Activated CD4-positive, alpha-beta memory T cell treated with anti-CD3 and anti-CD28 coated beads, Interleukin-2, amount 10 ng/mL, durations not matched to agents 7 days and 5 days (primary cell): ENCODE data around the gene SH3RF3. TPM values are rescaled to one million over a fixed set of nuclear protein-coding genes. Genes with fewer than 3 reads are reported as not detected.

Experiments
- CTCF ChIA-PET: fragments of 350-600 bp; sonication (Branson Sonifier 250); formaldehyde crosslinking; loops from one replicate; lab custom pipeline; 2021; ENCODE audit warnings: antibody characterized with exemption, inconsistent platforms; lab: Charles Lee
- POLR2A ChIA-PET: fragments of 350-600 bp; sonication (Branson Sonifier 250); formaldehyde crosslinking; loops from one replicate; lab custom pipeline; 2021; ENCODE audit warnings: antibody characterized with exemption; lab: Charles Lee
- DNase-seq: peaks from one replicate; pipeline ENCODE4 v3.0.0-alpha.2; 2020
- H3K27ac Mint-ChIP-seq: one replicate; pipeline ENCODE4 v1.8.0; 2021; ENCODE audit warnings: mild to moderate bottlenecking, mixed read lengths
- H3K27me3 Mint-ChIP-seq: one replicate; pipeline ENCODE4 v1.8.0; 2021; ENCODE audit warnings: mixed read lengths
- H3K36me3 Mint-ChIP-seq: one replicate; pipeline ENCODE4 v1.8.0; 2021; ENCODE audit warnings: low read depth, mixed read lengths
- H3K4me1 Mint-ChIP-seq: one replicate; pipeline ENCODE4 v1.8.0; 2021; ENCODE audit warnings: mixed read lengths
- H3K4me3 Mint-ChIP-seq: one replicate; pipeline ENCODE4 v1.8.0; 2021; ENCODE audit warnings: mild to moderate bottlenecking, mixed read lengths
- H3K9me3 Mint-ChIP-seq: one replicate; pipeline ENCODE4 v1.8.0; 2021; ENCODE audit warnings: mixed read lengths
- total RNA-seq, 2 experiments: library from RNA; stranded (reverse); gene quantifications; one replicate each; pipeline ENCODE4 v1.2.3, GENCODE V29; 2021

Gene SH3RF3
- total RNA-seq, 2 experiments from 2014 or later, result 0.23 to 0.45 TPM

DNA sequence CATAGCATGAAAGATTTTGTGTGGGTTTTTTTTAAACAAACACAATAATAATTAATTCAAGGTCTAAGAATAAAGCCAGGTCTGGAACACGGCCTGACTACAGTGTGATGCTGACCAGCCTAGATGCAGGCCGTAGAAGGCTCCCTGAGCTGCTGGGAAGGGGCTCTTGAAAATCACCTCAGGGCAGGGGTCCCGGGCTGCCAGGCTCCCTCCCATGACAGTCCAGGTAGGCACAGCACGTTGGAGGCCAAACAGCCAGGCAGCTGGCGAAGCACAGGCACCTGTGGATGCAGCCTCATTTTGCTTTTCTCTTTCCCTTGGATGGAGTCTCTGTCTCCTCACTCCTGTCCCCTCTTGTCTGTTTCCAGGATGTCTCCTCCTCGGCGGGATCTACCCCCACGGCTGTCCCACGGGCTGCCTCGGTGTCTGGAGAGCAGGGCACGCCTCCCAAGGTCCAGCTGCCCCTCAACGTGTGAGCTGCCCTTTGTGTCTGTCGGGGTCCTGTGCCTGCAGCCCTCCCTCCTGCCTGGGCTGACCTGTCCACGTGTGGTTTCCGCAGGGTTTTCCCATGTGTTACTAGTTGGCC, 290.3 kb downstream of the SH3RF3 start:
- ChIA-PET CTCF (no interaction called here), POLR2A (no interaction called here)
- Mint-ChIP-seq H3K27me3 (no peaks in the 10 kb centered on the region), H3K27ac (no peak overlapping the region), H3K4me1 (no peaks in the 10 kb centered on the region), H3K9me3 (no peaks in the 10 kb centered on the region), H3K36me3 (no peaks in the 10 kb centered on the region), H3K4me3 (no peak overlapping the region)
- DNase-seq, result no peak

DNA sequence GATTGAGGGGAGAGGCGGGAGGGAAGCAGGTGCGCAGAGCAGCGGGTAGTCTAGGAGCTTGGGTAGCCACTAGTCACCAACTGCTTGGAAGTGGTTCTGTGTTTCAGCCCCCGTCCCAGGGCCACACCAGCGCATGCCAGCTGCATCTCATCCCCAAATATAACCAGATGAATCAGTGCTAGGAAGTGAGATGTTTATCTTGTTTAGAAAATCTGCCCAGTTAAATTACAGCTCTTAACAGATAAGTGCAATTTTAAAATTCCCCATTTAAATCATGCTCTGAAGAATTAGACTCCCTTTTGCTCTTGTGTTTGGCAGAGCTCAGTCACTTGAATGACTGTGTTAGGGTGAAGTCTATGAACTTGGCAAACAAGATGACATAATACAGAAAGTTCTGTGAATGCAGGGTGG, 291.0 kb downstream of the SH3RF3 start:
- ChIA-PET POLR2A (no interaction called here), CTCF (no interaction called here)
- Mint-ChIP-seq H3K36me3 (no peaks in the 10 kb centered on the region), H3K27ac (no peak overlapping the region), H3K27me3 (no peaks in the 10 kb centered on the region), H3K9me3 (no peaks in the 10 kb centered on the region), H3K4me1 (no peaks in the 10 kb centered on the region), H3K4me3 (no peak overlapping the region)
- DNase-seq, result no peak

DNA sequence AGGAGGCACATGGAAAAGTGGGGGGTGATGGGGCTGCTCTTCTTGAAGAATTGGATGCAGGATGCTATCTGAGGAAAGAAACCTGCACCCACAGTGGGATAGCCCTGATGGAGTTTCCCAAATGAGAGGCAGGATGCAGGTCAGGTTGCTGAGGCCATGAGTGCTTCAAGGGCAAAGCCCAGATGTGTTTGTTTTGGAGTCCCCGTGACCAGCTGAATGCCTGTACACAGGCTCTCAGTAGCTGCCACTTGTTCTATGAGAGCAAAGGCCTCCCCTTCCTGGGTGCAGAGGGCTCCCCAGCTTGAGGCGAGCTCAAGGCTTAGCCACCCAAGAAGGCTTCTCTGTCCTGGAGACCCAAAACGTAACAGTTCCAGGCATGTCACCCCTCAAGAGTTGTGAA, 292.1 kb downstream of the SH3RF3 start:
- H3K4me3 Mint-ChIP-seq, result no peak overlapping the region
- no peak overlapping the region for H3K27ac Mint-ChIP-seq
- ChIA-PET POLR2A (no interaction called here), CTCF (no interaction called here)
- no peaks in the 10 kb centered on the region for H3K36me3 Mint-ChIP-seq
- DNase-seq, result no peak
- peaks cover 1% of the 10 kb centered on the region for H3K27me3 Mint-ChIP-seq
- no peaks in the 10 kb centered on the region for H3K4me1 Mint-ChIP-seq
- no peaks in the 10 kb centered on the region for H3K9me3 Mint-ChIP-seq

DNA sequence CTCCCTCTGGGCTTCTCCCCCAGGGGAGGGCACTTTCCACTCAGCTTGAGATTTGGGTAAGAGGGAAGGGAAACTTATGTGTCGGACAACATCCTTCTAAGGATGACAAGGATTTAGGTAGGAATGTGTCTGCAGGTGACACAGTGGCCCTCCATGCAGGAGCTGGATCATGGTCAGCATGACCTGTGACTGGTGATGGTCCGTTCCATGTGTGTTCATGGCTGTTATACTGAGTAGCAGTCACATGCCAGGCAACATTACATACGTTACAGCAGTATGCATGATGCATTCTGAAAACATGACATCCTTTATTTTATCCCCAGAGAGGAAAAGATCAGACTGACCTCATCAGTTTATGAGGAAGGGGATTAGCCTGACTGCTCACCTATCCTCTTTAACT, 292.6 kb downstream of the SH3RF3 start:
- POLR2A ChIA-PET, result no interaction called here
- H3K27me3 Mint-ChIP-seq, result peaks cover 6% of the 10 kb centered on the region
- H3K9me3 Mint-ChIP-seq, result no peaks in the 10 kb centered on the region
- no peaks in the 10 kb centered on the region for H3K4me1 Mint-ChIP-seq
- DNase-seq, result no peak
- H3K4me3 Mint-ChIP-seq, result no peak overlapping the region
- H3K36me3 Mint-ChIP-seq, result no peaks in the 10 kb centered on the region
- CTCF ChIA-PET, result no interaction called here
- no peak overlapping the region for H3K27ac Mint-ChIP-seq

DNA sequence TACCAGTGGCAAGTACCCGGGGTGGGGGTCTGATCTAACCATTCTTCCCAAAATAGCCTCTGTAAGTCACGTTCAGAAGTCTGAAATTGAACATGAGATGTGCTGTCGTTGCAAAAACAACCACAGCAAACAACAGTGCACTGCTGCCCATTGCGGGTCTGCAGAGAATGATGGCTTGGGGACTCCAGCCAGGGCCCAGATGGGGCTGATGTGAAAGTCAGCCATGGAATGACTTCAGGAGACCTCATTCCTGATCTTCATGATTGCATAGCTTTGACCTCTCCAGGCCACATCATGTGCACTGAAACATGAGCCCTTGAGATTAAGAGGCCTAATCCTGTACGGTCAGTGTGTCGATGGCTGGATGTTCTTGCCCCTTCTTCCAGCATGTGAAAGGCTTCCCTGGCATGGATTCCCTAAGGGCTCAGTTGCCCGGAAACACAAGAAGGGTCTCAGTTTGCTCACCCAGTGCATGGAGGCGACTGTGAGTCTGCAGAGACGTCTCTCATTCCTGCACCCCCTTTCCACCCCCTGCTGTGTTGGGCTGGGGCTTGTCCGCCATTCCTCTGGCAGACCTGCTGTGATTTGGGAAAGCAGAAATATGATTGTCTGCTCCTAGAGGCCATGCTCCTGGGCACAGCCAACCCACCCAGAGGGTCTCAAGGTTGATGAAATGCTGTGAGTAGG, 293.2 kb downstream of the SH3RF3 start:
- no peak overlapping the region for H3K27ac Mint-ChIP-seq
- H3K9me3 Mint-ChIP-seq, result no peaks in the 10 kb centered on the region
- CTCF ChIA-PET, result no interaction called here
- DNase-seq, result no peak
- H3K36me3 Mint-ChIP-seq, result no peaks in the 10 kb centered on the region
- no peak overlapping the region for H3K4me3 Mint-ChIP-seq
- H3K4me1 Mint-ChIP-seq, result no peaks in the 10 kb centered on the region
- H3K27me3 Mint-ChIP-seq, result peaks cover 6% of the 10 kb centered on the region
- POLR2A ChIA-PET, result no interaction called here

DNA sequence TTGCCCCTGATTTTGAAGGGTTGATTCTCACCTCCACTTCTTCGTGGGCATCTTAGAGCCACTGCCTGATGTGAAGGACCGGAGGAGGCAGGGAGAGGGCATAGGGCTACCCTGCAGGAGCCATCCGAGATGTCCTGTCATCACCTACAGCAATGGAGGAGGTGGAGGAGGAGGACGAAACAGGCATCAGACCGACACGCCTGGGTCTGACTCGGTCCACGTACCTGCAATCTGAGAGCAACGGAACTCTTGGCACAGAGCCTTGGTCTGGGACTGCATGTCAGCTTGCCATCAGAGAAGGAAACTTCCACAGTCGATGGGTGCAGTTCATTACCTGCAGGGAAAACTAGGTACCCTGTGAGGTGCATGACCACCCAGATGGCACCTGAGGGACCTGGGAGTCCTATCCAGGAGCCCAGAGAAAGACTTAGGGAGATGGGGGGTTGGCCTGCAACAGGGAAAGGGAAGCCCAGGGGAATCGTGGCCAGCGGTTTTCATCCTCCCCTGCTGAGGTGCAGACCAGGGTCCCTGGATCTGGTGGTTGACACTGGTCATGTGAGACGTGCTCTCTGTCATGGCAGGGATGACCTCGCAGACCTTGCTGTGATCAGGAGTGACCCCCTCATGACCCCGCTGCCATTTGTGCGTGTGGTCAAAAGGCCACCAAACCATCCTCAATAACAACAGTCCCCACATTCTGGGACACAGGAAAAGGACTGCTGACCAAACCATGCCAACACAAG, 293.9 kb downstream of the SH3RF3 start:
- no peak for DNase-seq
- Mint-ChIP-seq H3K4me1 (no peaks in the 10 kb centered on the region), H3K27me3 (peaks cover 6% of the 10 kb centered on the region), H3K9me3 (no peaks in the 10 kb centered on the region), H3K36me3 (no peaks in the 10 kb centered on the region), H3K4me3 (no peak overlapping the region), H3K27ac (no peak overlapping the region)
- POLR2A ChIA-PET, result no interaction called here
- CTCF ChIA-PET, result no interaction called here

DNA sequence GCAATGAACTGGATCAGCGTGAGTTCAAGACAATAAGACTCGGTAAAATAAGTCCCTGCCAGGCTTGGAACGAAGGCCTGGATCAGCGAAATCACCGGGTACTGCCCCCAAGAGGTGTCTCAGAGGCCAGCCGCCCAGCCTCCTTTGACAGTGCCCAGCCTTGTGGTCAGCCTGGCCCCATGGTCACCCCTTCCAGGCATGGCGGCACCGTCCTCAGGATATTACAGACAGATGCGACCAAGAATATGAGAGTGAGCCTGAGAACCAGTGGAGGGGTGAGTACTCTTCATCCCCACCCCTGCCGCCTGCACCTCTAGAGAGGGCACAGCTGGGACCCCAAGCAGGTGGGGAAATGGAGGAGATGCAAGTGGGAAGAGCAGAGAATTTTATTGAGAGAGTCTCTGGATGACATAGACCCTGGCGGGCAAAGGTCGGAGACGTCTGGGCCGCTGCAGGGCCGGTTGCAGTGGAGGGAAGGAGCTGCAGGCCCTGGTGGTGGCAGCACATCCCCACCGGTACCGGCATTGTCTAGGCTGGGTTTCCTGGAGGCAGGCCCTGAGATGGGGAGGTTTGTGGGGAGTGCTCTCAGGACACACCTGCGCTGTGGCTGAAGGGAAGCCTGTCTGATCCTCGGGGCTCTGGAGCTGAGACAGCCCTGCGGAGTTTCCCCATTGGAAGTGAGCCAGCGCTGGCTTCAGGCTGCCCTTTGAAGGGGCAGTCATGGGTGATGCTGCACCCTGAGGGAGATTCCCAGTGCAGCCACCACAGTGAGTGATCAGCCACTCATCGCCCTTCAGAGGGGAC, 294.8 kb downstream of the SH3RF3 start:
- no peak overlapping the region for H3K4me3 Mint-ChIP-seq
- H3K4me1 Mint-ChIP-seq, result no peaks in the 10 kb centered on the region
- H3K36me3 Mint-ChIP-seq, result no peaks in the 10 kb centered on the region
- DNase-seq, result no peak
- H3K9me3 Mint-ChIP-seq, result no peaks in the 10 kb centered on the region
- peaks cover 6% of the 10 kb centered on the region for H3K27me3 Mint-ChIP-seq
- no peak overlapping the region for H3K27ac Mint-ChIP-seq
- POLR2A ChIA-PET, result no interaction called here
- CTCF ChIA-PET, result no interaction called here

DNA sequence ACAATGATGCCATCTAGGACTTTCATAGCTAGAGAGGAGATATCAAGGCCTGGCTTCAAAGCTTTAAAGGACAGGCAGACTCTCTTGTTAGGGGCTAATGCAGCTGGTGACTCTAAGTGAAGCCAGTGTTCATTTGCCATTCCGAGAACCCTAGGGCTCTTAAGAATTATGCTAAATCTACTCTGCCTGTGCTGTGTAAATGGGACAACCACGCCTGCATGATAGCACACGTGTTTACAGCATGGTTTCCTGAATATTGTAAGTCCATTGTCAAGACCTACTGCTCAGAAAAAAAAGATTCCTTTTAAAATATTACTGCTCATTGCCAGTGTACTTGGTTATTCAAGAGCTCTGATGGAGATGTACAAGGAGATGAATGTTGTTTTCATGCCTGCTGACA, 296.4 kb downstream of the SH3RF3 start:
- POLR2A ChIA-PET, result no interaction called here
- no peaks in the 10 kb centered on the region for H3K9me3 Mint-ChIP-seq
- no peak overlapping the region for H3K27ac Mint-ChIP-seq
- H3K36me3 Mint-ChIP-seq, result no peaks in the 10 kb centered on the region
- no peak for DNase-seq
- CTCF ChIA-PET, result interaction anchor here (0.9 kb wide), 1 partner anchor 85 kb away, joined by 3 read pairs; no protein-coding TSS in a partner anchor
- H3K27me3 Mint-ChIP-seq, result peaks cover 6% of the 10 kb centered on the region
- no peaks in the 10 kb centered on the region for H3K4me1 Mint-ChIP-seq
- H3K4me3 Mint-ChIP-seq, result no peak overlapping the region

DNA sequence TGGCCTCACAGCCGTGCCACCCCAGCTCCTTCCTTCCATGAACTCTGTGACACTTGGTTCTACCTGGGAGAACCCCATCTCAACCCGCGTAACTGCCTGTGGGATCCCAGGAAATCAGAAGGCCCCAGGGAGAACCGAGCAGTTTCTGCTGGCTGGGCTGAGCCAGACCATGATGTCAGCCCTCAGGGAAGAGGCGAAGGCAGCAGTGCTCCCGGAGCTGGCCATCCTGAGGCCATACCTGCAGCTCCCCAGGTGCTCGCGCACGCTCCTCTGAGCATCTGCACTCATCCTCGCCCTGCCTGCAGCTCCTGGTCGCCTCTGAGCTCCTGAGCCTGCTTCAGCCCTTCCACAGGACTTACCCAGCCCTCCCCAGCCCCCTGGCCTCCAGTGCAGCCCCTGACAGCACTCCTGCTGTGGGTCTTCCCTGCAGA, 298.7 kb downstream of the SH3RF3 start:
- ChIA-PET CTCF (no interaction called here), POLR2A (no interaction called here)
- H3K36me3 Mint-ChIP-seq, result no peaks in the 10 kb centered on the region
- peaks cover 6% of the 10 kb centered on the region for H3K27me3 Mint-ChIP-seq
- no peak overlapping the region for H3K27ac Mint-ChIP-seq
- no peaks in the 10 kb centered on the region for H3K9me3 Mint-ChIP-seq
- H3K4me1 Mint-ChIP-seq, result no peaks in the 10 kb centered on the region
- DNase-seq, result no peak
- no peak overlapping the region for H3K4me3 Mint-ChIP-seq

DNA sequence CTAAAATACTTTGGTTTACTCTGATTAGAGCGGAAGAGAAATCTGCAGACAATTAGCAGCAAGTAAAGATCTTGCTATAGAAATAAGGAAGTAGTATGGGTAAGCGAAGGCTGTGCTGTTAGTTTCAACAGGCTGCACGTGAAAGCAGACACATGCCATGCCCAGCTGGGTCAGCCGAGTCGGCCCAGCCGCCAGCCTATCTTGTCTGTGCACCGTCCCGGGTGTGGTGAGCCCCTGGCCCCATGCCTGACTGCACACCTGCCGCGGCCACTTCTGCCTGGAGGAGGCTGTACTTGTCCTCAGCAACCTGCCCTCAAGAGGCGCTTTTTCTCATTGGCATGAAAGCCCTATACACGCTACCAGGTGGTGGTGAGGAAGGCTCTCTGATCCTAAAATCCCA, 299.3 kb downstream of the SH3RF3 start:
- Mint-ChIP-seq H3K27me3 (peaks cover 6% of the 10 kb centered on the region), H3K36me3 (no peaks in the 10 kb centered on the region), H3K9me3 (no peaks in the 10 kb centered on the region), H3K27ac (no peak overlapping the region), H3K4me1 (no peaks in the 10 kb centered on the region), H3K4me3 (no peak overlapping the region)
- ChIA-PET CTCF (no interaction called here), POLR2A (no interaction called here)
- DNase-seq, result no peak

DNA sequence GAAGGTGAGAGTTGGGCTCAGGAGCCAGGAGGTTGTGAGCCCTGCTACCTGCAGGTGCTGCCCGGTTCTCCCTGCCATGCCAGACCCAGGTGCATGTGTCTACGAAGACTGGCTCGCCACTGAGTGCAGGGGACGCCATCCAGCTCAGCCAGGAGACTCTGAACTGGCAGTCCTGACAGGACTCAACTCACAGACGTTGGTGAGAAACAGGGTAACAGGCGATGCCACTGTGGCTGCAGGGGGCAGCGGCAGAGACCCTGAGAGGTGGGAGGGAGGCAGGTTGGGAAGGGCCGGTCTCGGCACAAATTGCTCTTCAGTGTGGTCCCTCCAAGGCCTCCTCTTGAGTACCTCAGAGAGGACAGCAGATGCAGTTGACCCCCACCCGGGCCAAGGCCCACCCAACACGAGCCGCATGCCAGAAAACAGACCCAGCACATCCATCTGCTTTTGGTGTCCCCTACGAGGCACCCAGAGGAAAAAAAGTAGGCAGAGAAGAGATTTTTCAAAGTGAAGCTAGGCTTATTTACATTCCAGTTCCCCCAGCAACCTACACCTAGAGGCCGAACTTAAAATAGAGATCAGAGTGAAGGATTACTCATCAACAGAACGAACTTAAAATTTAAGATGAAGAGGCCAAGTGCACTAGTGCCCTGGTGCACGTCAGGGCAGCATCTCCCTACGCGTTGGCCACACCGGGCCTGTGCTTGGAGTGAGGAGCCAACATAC, 300.0 kb downstream of the SH3RF3 start:
- Mint-ChIP-seq H3K36me3 (no peaks in the 10 kb centered on the region), H3K27ac (no peak overlapping the region), H3K4me1 (no peaks in the 10 kb centered on the region), H3K9me3 (no peaks in the 10 kb centered on the region), H3K4me3 (no peak overlapping the region), H3K27me3 (peaks cover 6% of the 10 kb centered on the region)
- POLR2A ChIA-PET, result no interaction called here
- no peak for DNase-seq
- CTCF ChIA-PET, result no interaction called here

DNA sequence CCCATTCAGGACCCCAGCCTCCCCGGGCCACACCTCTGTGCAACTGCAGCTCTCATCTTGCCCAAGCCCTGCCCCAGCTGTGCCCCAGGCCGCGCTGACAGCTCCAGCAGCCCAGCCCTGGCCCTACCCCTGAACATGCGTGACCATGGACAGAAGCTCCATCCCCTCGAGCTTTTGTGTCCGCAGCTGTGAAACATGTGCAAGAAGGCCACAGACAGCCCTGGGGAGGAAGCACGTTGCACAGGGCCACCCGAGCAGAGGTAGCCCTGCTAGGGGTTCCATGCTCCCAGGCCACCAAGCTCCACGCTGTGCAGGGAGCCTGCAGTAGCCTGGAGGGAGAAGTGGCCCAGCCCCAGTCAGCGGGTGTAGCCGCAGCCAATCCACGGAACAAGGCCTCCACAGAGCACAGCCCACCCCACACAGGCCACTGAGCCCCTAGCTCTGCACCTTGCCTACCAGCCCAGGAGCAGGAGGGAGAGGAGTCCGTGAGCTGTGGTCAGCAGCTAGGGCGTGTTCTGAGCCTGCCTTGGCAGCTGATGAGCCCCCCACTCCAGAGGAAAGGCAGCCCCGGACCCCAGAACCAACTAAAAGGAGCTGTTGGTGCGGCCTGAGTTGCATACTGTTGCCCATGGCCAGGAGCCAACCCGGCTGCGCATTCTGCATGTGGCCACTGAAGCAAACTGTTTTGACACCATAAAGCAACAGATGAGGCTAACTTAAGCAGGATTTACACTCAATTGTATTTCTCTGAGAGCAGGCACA, 300.7 kb downstream of the SH3RF3 start:
- H3K4me3 Mint-ChIP-seq, result no peak overlapping the region
- CTCF ChIA-PET, result no interaction called here

More for the DNA sequence above, 300.7 kb downstream of the SH3RF3 start:
- H3K9me3 Mint-ChIP-seq, result no peaks in the 10 kb centered on the region
- no peak overlapping the region for H3K27ac Mint-ChIP-seq
- H3K36me3 Mint-ChIP-seq, result no peaks in the 10 kb centered on the region
- POLR2A ChIA-PET, result no interaction called here
- no peak for DNase-seq
- H3K27me3 Mint-ChIP-seq, result peaks cover 6% of the 10 kb centered on the region
- no peaks in the 10 kb centered on the region for H3K4me1 Mint-ChIP-seq
